Adrenal gland (tissue), 5 donors: ENCODE results near the gene SUSD3.

Experiments used
- CTCF ChIP-seq, 6 experiments: fragments of 450-650 bp in 4 of 6; fragments of 200-600 bp in 2 of 6; sonication (generic) in 1 of 6; IDR thresholded peaks; 1 replicate in 5 of 6; 2 replicates in 1 of 6; pipeline versions ENCODE4 v1.5.1 to v1.8.0; 2016 to 2021; ENCODE audit warnings: antibody characterized with exemption in 6 of 6, mild to moderate bottlenecking in 2 of 6, moderate library complexity in 1 of 6
- POLR2A ChIP-seq, 2 donors: fragments of 450-650 bp; IDR thresholded peaks; one replicate each; pipeline ENCODE4 v1.6.1; 2017; ENCODE audit warnings: antibody characterized with exemption in 2 of 2, mild to moderate bottlenecking in 2 of 2, moderate library complexity in 1 of 2
- donor health status: DM: no; HTN: no; CAD: no.

- TF ChIP-seq CTCF (IDR thresholded peaks at IDR 0.05) = no peak
- TF ChIP-seq POLR2A (IDR thresholded peaks at IDR 0.05) = no peak
These were observed 33.4 kb upstream of the SUSD3 start for GRCh38 chr9:93024986-93025630.
